ENCODE data around the gene GLT1D1. TPM values are rescaled to one million over a fixed set of nuclear protein-coding genes. Genes with fewer than 3 reads are reported as not detected.

Gene GLT1D1
- polyA plus RNA-seq, 4 donors: 0.10 to 0.67 TPM; not detected in 2

DNA sequence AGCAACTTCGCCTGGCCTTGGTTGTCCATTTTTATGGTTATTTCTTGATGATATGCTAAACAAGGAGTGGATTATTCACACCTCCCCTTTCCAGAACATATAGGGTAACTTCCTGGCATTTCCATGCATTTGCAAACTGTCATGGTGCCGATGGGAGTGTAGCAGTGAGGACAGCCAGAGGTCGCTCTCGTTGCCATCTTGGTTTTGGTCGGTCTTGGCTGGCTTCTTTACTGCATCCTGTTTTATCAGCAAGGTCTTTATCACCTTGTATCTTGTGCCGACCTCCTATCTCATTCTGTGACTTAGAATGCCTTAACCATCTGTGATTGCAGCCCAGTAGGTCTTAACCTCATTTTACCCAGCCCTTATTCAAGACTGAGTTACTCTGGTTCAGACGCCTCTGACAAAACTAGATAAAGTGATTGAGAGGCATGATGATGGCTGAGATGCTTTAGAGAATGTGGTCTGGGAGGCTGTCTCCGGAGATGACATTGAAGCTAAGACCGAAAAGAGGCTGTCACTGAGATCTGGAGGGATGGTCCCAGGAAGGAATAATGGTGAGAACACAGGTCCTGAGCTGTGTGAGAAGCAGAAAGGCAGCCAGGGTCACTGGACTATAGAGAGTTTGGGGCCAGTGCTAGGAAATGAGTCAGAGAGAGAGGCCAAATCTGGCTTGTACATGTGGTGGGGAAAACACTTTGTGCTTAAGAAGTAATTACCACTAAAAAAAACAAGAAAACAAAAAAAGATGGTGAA, 2.9 kb downstream of the GLT1D1 start:
- DNase-seq: no peak
- Histone ChIP-seq H3K9me3 (ENCODE audit: control insufficient read depth in 2 of 2, insufficient read depth in 1 of 2, low read depth in 1 of 2, low read length in 1 of 2) (no peaks in the 10 kb centered on the region), H3K27me3 (ENCODE audit: control insufficient read depth in 3 of 3, insufficient read depth in 3 of 3, low read length in 3 of 3) (peaks cover 7 to 22% (median 7%) of the 10 kb centered on the region in 3 donors), H3K4me1 (ENCODE audit: control insufficient read depth in 3 of 3, insufficient read depth in 2 of 3, low read depth in 1 of 3, low read length in 2 of 3) (no peaks in the 10 kb centered on the region), H3K27ac (ENCODE audit: low read depth in 1 of 3, low read length in 2 of 3) (no peak overlapping the region), H3K4me3 (ENCODE audit: low read depth in 1 of 3, low read length in 3 of 3) (no peak overlapping the region), H3K36me3 (ENCODE audit: control insufficient read depth in 3 of 3, insufficient read depth in 2 of 3, low read depth in 1 of 3, low read length in 3 of 3) (no peaks in the 10 kb centered on the region)
- WGBS, 3 donors: 79 to 87% (median 81%) methylated on average over 9 of the region's 9 CpGs
- FAIRE-seq: no peak

DNA sequence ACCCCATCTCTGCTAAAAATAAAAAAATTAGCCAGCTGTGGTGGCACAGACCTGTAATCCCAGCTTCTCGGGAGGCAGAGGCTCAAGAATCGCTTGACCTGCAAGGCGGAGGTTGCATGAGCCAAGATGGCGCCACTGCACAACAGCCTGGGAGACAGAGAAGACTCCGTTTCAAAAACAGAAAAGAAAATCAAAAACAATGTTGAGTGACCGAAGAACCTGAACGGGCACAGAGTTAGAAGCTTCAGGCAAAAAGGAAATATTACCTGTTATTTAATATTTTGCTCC, 3.5 kb downstream of the GLT1D1 start:
- Histone ChIP-seq H3K27ac (ENCODE audit: low read depth in 1 of 3, low read length in 2 of 3) (no peak overlapping the region), H3K27me3 (ENCODE audit: control insufficient read depth in 3 of 3, insufficient read depth in 3 of 3, low read length in 3 of 3) (peaks cover 7 to 22% (median 7%) of the 10 kb centered on the region in 3 donors), H3K9me3 (ENCODE audit: control insufficient read depth in 2 of 2, insufficient read depth in 1 of 2, low read depth in 1 of 2, low read length in 1 of 2) (no peaks in the 10 kb centered on the region), H3K36me3 (ENCODE audit: control insufficient read depth in 3 of 3, insufficient read depth in 2 of 3, low read depth in 1 of 3, low read length in 3 of 3) (no peaks in the 10 kb centered on the region), H3K4me3 (ENCODE audit: low read depth in 1 of 3, low read length in 3 of 3) (no peak overlapping the region), H3K4me1 (ENCODE audit: control insufficient read depth in 3 of 3, insufficient read depth in 2 of 3, low read depth in 1 of 3, low read length in 2 of 3) (no peaks in the 10 kb centered on the region)
- FAIRE-seq (no peak), DNase-seq (no peak)
- WGBS, 3 donors: 92 to 96% (median 93%) methylated on average over 7 of the region's 7 CpGs

DNA sequence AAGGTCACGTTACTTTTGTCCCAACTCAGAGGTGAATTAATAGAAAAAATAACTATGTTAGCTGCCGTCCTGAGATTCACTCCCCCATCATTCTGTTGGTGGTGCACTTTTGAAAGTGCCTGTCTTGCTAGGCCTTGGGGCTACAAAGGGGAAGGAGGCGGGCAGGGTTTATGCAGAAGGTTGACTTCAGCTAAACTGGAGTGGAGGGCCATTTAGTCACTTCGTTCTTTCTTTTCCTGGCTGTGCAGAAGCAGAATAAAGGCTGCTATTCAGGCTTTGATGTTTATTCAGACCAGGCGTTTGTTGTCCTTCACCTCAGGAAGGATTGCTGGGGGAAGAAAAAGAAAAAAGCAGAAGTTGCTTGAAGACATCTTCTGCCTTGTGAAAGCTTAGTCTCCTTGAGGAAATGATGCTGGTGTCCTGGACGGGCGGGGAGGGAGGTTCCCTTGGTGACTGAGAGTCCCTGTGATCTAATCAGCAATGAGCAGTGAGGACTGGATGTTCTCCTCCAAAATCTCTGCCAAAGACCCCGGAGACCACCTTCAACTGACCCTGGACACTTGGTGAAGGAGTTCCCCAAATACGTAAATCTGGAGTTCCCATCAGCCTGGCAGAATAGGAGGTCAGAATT, 4.0 kb downstream of the GLT1D1 start:
- no peak overlapping the region for H3K4me3 ChIP-seq (ENCODE audit: low read depth in 1 of 3, low read length in 3 of 3)
- H3K27ac ChIP-seq (ENCODE audit: low read depth in 1 of 3, low read length in 2 of 3): no peak overlapping the region
- 71 to 76% (median 72%) methylated on average over 9 of the region's 9 CpGs for WGBS, 3 donors
- no peaks in the 10 kb centered on the region for H3K9me3 ChIP-seq (ENCODE audit: control insufficient read depth in 2 of 2, insufficient read depth in 1 of 2, low read depth in 1 of 2, low read length in 1 of 2)
- FAIRE-seq (no peak), DNase-seq (no peak)
- H3K4me1 ChIP-seq (ENCODE audit: control insufficient read depth in 3 of 3, insufficient read depth in 2 of 3, low read depth in 1 of 3, low read length in 2 of 3): no peaks in the 10 kb centered on the region
- H3K27me3 ChIP-seq (ENCODE audit: control insufficient read depth in 3 of 3, insufficient read depth in 3 of 3, low read length in 3 of 3): peaks cover 7 to 22% (median 7%) of the 10 kb centered on the region in 3 donors
- no peaks in the 10 kb centered on the region for H3K36me3 ChIP-seq (ENCODE audit: control insufficient read depth in 3 of 3, insufficient read depth in 2 of 3, low read depth in 1 of 3, low read length in 3 of 3)

GRCh38 chr12:128859311-128859710, 6.0 kb downstream of the GLT1D1 start:
- WGBS, 3 donors: 69 to 86% (median 77%) methylated on average over 9 of the region's 9 CpGs
- DNase-seq (no peak), FAIRE-seq (no peak)
- no peak overlapping the region for H3K4me3 ChIP-seq (ENCODE audit: low read depth in 1 of 3, low read length in 3 of 3)
- H3K4me1 ChIP-seq (ENCODE audit: control insufficient read depth in 3 of 3, insufficient read depth in 2 of 3, low read depth in 1 of 3, low read length in 2 of 3): no peaks in the 10 kb centered on the region
- peaks cover 0 to 8% (median 0%) of the 10 kb centered on the region in 3 donors for H3K27me3 ChIP-seq (ENCODE audit: control insufficient read depth in 3 of 3, insufficient read depth in 3 of 3, low read length in 3 of 3)
- H3K27ac ChIP-seq (ENCODE audit: low read depth in 1 of 3, low read length in 2 of 3): no peak overlapping the region
- H3K36me3 ChIP-seq (ENCODE audit: control insufficient read depth in 3 of 3, insufficient read depth in 2 of 3, low read depth in 1 of 3, low read length in 3 of 3): no peaks in the 10 kb centered on the region
- H3K9me3 ChIP-seq (ENCODE audit: control insufficient read depth in 2 of 2, insufficient read depth in 1 of 2, low read depth in 1 of 2, low read length in 1 of 2): no peaks in the 10 kb centered on the region

GRCh38 chr12:128861226-128862016, 8.1 kb downstream of the GLT1D1 start:
- 41 to 65% (median 44%) methylated on average over 15 of the region's 15 CpGs for WGBS, 3 donors
- H3K27ac ChIP-seq (ENCODE audit: low read depth in 1 of 3, low read length in 2 of 3): no peak overlapping the region
- FAIRE-seq: no peak

GRCh38 chr12:128863957-128864356, 10.7 kb downstream of the GLT1D1 start:
- DNase-seq (no peak), FAIRE-seq (no peak)
- Histone ChIP-seq H3K27ac (ENCODE audit: low read depth in 1 of 3, low read length in 2 of 3) (no peak overlapping the region), H3K4me3 (ENCODE audit: low read depth in 1 of 3, low read length in 3 of 3) (no peak overlapping the region), H3K27me3 (ENCODE audit: control insufficient read depth in 3 of 3, insufficient read depth in 3 of 3, low read length in 3 of 3) (no peaks in the 10 kb centered on the region), H3K4me1 (ENCODE audit: control insufficient read depth in 3 of 3, insufficient read depth in 2 of 3, low read depth in 1 of 3, low read length in 2 of 3) (no peaks in the 10 kb centered on the region), H3K36me3 (ENCODE audit: control insufficient read depth in 3 of 3, insufficient read depth in 2 of 3, low read depth in 1 of 3, low read length in 3 of 3) (no peaks in the 10 kb centered on the region), H3K9me3 (ENCODE audit: control insufficient read depth in 2 of 2, insufficient read depth in 1 of 2, low read depth in 1 of 2, low read length in 1 of 2) (no peaks in the 10 kb centered on the region)
- WGBS, 3 donors: 77 to 84% (median 81%) methylated on average over 11 of the region's 11 CpGs

More at GRCh38 chr12:128861226-128862016, 8.1 kb downstream of the GLT1D1 start:
- DNase-seq: no peak
- H3K9me3 ChIP-seq (ENCODE audit: control insufficient read depth in 2 of 2, insufficient read depth in 1 of 2, low read depth in 1 of 2, low read length in 1 of 2): no peaks in the 10 kb centered on the region
- no peaks in the 10 kb centered on the region for H3K4me1 ChIP-seq (ENCODE audit: control insufficient read depth in 3 of 3, insufficient read depth in 2 of 3, low read depth in 1 of 3, low read length in 2 of 3)
- H3K27me3 ChIP-seq (ENCODE audit: control insufficient read depth in 3 of 3, insufficient read depth in 3 of 3, low read length in 3 of 3): no peaks in the 10 kb centered on the region
- no peak overlapping the region for H3K4me3 ChIP-seq (ENCODE audit: low read depth in 1 of 3, low read length in 3 of 3)
- H3K36me3 ChIP-seq (ENCODE audit: control insufficient read depth in 3 of 3, insufficient read depth in 2 of 3, low read depth in 1 of 3, low read length in 3 of 3): no peaks in the 10 kb centered on the region

DNA sequence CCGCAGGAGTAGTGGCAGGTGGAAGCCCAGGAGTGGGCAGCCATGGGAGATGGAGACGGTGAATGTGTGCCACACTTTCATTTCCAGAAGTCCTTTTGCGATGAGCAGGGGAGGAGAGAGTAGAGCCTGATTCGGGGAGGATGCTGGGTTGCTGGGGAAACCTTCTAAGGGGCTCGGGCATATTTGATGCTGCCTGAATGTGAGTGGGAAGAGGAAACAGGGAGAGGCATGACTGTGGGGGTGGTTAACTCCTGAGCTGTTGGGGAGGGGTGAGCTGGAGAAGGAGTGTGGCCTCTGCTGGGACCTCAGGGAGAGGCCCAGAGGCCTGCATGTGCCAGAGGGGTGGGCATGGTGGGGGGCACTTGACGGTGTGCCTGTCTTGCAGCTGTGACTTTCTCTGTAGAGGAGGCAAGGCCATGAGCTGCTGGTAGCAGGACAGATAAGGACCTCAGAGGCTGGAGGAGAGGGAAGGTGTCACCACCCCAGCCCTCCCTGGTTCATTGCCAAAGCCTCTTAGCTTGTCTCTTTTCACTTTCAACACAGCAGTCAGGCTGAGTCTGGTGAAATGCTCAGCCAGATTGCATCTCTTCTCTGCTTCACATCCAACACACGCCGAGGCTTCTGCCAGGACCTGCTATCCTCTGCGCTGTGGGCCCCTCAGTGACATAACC, 11.4 kb downstream of the GLT1D1 start:
- no peaks in the 10 kb centered on the region for H3K27me3 ChIP-seq (ENCODE audit: control insufficient read depth in 3 of 3, insufficient read depth in 3 of 3, low read length in 3 of 3)
- FAIRE-seq: no peak
- H3K4me3 ChIP-seq (ENCODE audit: low read depth in 1 of 3, low read length in 3 of 3): no peak overlapping the region
- DNase-seq: no peak
- WGBS, 3 donors: 74 to 86% (median 82%) methylated on average over 9 of the region's 9 CpGs
- H3K4me1 ChIP-seq (ENCODE audit: control insufficient read depth in 3 of 3, insufficient read depth in 2 of 3, low read depth in 1 of 3, low read length in 2 of 3): no peaks in the 10 kb centered on the region
- H3K36me3 ChIP-seq (ENCODE audit: control insufficient read depth in 3 of 3, insufficient read depth in 2 of 3, low read depth in 1 of 3, low read length in 3 of 3): no peaks in the 10 kb centered on the region
- no peak overlapping the region for H3K27ac ChIP-seq (ENCODE audit: low read depth in 1 of 3, low read length in 2 of 3)
- H3K9me3 ChIP-seq (ENCODE audit: control insufficient read depth in 2 of 2, insufficient read depth in 1 of 2, low read depth in 1 of 2, low read length in 1 of 2): no peaks in the 10 kb centered on the region

DNA sequence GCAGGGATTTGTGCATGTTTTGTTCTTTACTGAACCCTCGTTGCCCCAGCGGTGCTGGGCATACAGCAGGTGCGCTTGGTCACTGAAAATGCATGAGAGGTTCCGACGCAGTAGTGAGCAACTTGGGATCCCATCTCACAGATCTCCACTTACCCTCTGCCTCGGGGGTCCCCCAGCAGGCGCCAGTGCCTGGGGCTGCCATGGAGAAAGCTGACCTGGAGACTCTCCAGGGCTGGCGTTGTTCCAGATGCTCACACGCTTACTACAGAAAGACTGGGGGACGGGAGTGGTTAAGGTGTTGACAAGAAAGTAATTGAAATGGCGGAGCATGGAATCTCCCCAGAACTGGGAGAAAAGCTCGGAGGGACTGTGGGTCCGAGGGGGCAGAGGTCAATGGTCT, 14.2 kb downstream of the GLT1D1 start:
- 81 to 85% (median 82%) methylated on average over 13 of the region's 13 CpGs for WGBS, 3 donors
- no peak for FAIRE-seq
- no peaks in the 10 kb centered on the region for H3K27me3 ChIP-seq (ENCODE audit: control insufficient read depth in 3 of 3, insufficient read depth in 3 of 3, low read length in 3 of 3)

More for the DNA sequence above, 14.2 kb downstream of the GLT1D1 start:
- no peak for DNase-seq
- Histone ChIP-seq H3K9me3 (ENCODE audit: control insufficient read depth in 2 of 2, insufficient read depth in 1 of 2, low read depth in 1 of 2, low read length in 1 of 2) (no peaks in the 10 kb centered on the region), H3K27ac (ENCODE audit: low read depth in 1 of 3, low read length in 2 of 3) (no peak overlapping the region), H3K4me1 (ENCODE audit: control insufficient read depth in 3 of 3, insufficient read depth in 2 of 3, low read depth in 1 of 3, low read length in 2 of 3) (no peaks in the 10 kb centered on the region), H3K4me3 (ENCODE audit: low read depth in 1 of 3, low read length in 3 of 3) (no peak overlapping the region), H3K36me3 (ENCODE audit: control insufficient read depth in 3 of 3, insufficient read depth in 2 of 3, low read depth in 1 of 3, low read length in 3 of 3) (no peaks in the 10 kb centered on the region)
